GM19193 (cell line): ENCODE results near the gene NOS3.

Experiments
- POLR2A ChIP-seq: IDR thresholded peaks from 4 replicates; pipeline ENCODE4 v1.6.1; 2011; ENCODE audit not compliant: insufficient read depth, insufficient read length; ENCODE audit errors: extremely low read depth

The NOS3 gene

DNA sequence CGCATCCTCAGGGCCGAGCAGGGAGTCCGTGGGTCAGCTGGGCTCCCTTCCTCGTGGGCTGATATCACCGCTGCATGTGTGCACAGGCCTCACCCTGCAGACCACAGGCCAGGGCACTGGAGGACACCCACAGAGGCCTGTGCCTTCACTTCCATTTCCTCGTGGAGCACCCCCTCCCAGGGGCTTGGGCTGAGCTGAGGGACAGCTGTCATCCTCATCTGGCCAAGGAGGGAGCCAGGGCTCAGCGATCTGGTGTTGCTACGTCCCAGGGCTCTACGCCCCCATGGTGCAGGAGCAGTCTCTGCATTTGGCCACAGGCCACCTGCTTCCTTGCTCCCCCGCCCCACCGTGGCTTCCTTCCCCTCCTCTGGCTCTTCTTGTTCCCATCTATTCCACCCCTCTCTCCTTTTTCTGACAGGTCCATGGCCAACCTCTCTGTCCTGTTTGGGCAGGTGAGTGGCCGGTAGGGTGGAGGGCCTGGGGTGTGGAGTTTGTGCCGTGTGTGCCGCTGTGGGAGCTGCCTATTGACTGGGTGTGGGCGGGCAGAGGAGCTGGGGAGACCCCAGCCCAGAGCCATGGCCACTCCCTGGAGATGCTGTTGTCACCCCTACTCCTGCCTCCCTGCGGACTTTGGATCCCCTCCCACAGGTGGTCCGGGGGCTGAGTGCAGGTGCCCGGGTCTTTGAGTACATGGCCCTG, 49.2 kb downstream of the NOS3 start:
- TF ChIP-seq POLR2A, result no peak

DNA sequence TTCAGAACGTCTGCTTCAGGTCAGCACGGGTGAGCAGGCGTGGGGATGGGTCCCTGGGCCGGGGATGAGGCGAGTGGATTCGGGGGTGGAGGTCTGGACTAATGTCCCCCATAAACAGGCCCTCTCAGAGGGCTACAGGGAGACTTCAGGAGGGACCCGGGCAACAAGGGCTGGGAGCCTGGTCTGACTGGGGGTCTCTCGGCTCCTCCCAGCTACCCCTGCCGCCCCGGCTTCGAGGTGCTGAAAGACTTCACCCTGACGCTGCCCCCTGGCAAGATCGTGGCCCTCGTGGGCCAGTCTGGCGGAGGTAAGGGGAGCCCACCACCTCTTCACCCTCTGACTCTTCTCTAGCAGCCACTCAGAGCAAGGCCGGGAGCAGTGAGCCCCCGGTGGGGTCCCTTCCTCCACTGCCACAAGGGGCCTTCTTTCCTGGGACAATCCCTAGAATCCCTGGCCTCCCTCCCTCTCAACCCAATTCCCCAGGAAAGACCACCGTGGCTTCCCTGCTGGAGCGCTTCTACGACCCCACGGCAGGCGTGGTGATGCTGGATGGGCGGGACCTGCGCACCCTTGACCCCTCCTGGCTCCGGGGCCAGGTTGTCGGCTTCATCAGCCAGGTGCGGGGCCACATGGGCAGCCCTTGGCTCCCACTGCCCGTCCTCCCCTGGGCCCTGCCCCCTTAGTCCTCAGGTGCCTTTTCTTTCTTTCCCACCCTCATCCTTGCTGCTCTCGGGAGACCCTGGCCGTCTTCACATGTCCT, 50.0 kb downstream of the NOS3 start:
- TF ChIP-seq POLR2A, result no peak

DNA sequence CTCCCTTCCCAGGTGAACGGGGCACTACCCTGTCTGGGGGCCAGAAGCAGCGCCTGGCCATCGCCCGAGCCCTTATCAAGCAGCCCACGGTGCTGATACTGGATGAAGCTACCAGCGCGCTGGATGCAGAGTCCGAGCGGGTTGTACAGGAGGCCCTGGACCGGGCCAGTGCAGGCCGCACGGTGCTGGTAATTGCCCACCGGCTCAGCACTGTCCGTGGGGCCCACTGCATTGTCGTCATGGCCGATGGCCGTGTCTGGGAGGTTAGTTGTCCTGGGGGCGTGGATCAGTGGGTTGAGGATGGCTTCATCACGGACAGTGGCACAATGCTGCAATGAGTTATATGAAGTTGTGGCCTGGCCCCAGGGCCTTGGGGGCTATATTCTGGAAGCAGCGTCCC, 53.1 kb downstream of the NOS3 start:
- TF ChIP-seq POLR2A, result no peak

DNA sequence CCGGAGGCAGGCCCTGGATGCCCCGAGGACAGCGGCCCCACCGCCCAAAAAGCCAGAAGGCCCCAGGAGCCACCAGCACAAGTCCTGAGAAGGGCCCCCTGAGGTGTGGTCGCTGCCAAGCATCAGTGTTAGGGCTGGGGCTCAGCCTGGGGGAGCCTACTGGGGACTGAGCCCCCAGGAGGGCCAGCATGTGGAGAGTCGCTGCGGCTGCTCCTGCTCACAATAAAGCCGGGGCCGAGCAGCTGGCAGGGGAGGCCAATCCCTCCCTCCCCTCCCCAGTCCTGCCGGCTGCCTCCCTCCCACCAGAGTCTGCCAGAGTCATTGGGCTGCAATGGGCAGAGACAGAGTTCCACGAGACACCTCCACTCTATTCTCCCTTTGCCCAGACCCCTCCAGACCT, 54.4 kb downstream of the NOS3 start:
- no peak for TF ChIP-seq POLR2A

DNA sequence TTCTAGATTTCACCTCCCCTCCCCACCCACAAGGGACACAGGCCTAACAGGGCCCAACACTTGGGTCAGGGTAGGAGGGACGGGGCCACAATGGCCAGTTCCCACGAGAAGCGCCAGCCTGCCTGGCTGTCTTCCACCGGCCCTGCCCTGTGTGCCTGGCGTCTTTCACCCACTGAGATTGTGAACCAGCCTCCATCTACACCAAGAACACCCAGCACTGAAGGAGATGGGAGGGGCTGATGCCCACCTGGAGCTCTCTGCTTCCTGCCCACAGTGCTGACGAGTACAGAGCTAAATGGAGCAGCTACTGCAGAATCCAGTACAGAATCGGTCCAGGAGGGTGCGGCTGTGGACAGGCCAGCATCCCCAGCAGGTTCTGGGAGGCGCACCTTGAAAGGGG, 55.1 kb downstream of the NOS3 start:
- no peak for TF ChIP-seq POLR2A

DNA sequence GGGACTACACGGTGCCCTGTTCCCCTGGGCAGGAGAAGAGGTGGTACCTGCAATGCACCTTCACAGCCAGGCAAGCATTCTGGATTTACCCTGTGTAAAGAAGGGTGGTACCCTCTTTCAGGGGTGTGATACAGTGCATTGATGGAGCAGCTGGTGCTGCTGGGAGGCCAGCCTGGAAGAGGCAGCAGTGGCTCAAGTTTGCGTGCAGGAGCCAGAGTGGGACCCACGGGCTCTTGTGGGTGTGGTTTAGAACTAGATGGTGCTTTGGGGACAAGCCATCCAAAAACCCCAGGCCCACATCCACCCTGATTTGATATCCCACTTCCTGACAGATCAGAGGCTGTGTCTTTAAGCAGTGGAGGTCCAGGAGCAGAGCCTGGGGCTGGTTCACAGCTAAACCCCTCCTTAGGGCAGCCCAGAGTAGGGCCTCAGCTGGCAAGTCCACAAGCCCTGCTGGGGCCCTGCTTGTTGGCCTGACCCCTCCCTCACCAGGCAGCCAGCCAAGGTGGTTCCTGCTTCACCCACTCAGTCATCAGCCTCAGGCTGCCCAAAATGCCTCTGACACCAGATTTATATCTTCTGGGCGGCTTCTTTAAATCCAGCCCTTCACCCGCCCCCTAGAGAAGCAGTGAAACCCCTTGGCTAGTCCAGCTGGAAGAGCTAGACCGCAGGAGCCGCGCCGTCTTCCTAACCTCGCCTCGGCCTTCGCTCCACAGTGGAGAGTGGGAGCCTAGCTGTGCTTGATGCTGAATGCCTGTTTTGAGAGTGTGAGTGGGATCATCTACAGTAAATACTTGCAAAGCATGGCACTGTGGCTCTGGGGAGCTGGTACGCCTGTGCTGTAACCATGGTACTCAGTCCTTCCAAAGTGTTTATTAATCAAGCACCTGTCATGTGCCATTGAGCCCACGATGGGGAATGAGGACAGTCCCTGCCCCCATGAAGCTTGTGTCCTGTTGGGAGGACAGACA, 56.1 kb downstream of the NOS3 start:
- no peak for TF ChIP-seq POLR2A

DNA sequence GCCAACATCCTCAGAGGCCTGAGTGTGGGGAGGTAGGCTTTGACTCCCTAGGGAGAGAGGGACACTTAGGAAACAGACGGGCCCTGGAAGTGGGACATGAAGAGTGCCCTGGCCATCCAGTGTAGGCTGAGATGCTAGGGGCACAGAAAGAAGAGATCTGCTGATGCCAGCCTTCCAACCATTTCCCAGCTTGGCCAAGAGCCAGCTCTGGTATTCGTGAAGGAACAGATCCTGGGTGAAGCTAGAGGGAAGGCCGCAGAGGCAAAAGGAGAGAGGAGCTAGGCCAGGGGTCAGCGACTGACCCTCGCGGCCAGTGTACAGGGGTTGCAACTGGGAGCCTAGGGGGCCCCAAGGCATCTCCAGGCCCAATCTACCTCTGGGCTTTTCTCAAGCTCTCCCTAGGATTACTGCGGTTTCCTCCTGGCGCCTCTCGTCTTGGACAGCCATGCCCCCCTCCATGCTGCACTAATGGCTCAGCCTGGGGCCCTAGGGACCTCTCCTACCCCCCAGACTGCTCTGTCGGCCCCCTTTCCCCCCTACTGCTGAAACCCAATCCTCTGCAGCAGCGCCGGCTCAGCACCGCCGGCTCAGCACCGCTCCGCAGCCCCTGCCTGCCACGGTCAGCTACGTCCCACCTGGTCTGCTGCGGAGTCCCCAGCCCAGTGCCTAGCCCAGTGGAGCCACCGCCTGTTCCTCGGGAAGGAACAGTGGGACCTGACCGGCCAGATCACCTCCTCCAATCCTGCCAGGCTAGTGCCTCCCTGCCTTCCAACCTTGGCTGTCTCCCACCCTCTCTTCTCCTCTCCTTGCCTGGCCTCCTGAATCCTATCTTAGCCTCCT, 57.4 kb downstream of the NOS3 start, which contains the start of gene ASIC3:
ASIC3 (plus strand) TSS at position 556 of the 840 bp plus-strand sequence. CDS start 355 bp downstream, outside the sequence.
- no peak for TF ChIP-seq POLR2A

DNA sequence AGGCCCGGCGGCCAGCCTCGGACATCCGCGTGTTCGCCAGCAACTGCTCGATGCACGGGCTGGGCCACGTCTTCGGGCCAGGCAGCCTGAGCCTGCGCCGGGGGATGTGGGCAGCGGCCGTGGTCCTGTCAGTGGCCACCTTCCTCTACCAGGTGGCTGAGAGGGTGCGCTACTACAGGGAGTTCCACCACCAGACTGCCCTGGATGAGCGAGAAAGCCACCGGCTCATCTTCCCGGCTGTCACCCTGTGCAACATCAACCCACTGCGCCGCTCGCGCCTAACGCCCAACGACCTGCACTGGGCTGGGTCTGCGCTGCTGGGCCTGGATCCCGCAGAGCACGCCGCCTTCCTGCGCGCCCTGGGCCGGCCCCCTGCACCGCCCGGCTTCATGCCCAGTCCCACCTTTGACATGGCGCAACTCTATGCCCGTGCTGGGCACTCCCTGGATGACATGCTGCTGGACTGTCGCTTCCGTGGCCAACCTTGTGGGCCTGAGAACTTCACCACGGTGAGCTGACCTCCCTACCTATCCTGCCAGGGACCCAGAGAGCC, 58.2 kb downstream of the NOS3 start:
- no peak for TF ChIP-seq POLR2A

DNA sequence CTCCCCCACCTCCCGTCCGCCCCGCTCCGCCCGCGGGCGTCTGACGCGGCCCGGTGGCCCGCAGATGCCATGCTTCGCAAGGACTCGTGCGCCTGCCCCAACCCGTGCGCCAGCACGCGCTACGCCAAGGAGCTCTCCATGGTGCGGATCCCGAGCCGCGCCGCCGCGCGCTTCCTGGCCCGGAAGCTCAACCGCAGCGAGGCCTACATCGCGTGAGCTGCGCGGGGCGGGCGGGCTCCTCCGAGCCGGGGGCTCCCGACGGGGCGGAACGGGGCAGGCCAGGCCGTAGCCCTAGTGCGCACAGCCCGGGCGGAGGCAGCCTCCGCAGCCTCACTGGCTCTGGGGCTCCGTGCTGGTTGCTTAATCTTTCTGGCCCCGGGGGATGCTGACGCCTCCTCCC, 60.3 kb downstream of the NOS3 start:
- no peak for TF ChIP-seq POLR2A

DNA sequence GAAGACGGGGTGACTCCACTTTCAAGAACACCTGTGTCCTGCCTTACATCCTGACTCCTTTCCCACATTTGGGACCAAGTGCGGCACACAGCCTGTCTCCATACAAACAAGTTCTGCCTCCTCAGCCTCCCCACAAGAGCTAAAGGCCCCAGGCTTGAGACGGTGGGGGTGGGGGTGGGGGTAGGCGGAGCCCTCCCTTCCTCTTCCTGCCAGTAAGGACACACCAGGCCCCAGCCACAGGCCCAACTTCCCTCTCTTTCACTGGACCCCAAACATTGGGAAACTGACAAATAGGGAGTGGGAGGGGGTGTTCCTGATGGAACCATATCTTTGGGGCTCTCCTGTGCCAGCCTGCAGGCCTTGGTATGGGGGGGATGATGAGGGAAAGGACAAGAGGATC, 62.3 kb downstream of the NOS3 start:
- TF ChIP-seq POLR2A, result no peak

DNA sequence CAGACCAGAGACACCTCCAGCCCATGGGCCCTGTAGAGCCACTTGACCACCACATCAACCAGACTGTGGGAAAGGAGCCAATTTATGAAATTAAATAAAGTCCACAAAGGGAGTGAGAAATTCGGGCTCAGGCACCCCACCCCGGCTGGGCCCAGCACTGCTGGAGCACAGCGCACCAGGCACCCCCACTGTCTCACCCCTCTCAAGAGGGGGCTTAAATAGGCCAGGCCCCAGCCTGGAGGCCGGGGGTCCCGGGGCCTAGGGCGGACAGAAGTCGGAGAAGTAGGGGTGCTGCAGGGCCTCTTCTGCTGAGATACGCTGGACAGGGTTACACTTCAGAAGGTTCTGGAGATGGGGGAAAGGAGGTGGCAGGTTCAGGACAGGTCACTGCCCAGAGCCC, 62.9 kb downstream of the NOS3 start:
- no peak for TF ChIP-seq POLR2A

DNA sequence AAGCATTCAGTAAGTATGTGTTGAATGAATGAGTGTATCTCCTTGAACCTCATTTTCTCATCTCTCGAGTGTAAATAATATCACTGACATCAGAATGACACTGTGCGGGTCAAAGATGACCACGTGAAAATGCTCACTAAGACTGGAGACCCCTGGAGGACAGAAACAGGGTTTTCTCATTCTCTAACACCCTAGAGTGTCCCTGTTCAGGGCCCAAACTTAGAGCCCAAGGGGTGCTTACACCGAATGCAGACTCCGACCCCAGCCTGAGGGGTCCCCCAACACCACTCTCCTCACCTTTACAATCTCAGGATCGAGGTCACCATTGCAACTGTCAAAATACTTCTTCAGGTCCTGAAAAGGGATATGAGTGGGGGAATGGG, 65.5 kb downstream of the NOS3 start:
- TF ChIP-seq POLR2A, result no peak

DNA sequence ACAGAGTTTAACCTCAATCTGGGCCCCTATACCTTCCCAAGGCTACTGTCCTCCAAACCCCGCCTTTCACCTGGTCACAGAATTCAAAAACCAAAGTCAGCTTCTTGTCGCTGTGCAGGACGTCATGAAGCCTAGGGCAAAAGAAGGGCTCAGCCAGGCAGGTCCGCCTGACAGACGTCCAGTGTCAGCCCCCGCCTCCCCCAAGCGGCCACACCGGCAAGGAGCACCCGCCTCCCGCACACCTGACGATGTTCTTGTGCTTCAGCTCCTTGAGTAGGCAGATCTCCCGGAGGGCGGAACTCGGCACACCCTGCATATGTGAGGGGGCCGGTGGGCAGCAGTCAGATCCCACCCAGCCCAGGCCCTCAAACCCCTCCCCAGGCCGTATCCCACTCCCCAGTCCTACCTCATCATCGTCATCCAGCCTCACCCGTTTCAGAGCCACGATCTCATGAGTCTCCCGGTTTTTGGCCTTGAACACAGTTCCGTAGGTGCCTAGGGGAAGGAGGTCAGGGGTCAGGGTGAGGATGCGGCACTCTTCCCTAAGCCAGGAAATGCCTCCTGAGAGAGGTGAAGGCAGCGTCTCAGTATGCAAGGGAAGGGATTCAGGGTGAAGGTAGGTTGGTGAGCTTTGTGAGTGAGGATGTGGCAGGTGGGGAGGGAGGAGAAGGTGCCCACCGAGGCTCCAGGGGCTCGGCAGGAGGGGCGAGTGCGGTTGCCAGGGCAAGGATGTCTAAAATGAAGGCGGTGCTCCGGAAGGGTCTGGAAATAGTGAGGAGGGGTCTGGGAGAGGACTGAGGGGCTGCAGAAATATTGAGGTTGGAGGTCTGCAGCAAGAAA, 66.1 kb downstream of the NOS3 start:
- no peak for TF ChIP-seq POLR2A
